H7 (cell line): ENCODE results near the gene FAM120B. TPM values are rescaled to one million over a fixed set of nuclear protein-coding genes. Genes with fewer than 3 reads are reported as not detected.

ENCODE experiments used
- DNase-seq: peaks from one replicate; pipeline ENCODE4 v3.0.0; 2012
- H3K27me3 ChIP-seq: 2 replicates; pipeline ENCODE4 v1.6.0; 2011; ENCODE audit warnings: mild to moderate bottlenecking, low read length; ENCODE audit not compliant: control insufficient read depth, insufficient read depth
- H3K36me3 ChIP-seq: replicated peaks from 2 replicates; pipeline ENCODE4 v1.5.1; 2011; ENCODE audit warnings: low read length; ENCODE audit not compliant: control insufficient read depth, insufficient read depth
- H3K4me3 ChIP-seq: 2 replicates; pipeline ENCODE4 v1.5.1; 2011; ENCODE audit warnings: low read depth, mild to moderate bottlenecking, control low read depth, low read length, moderate library complexity; ENCODE audit not compliant: insufficient read depth
- total RNA-seq: library from RNA; depleted of rRNA; stranded (reverse); fragments of >200 nt; shearing (Covaris generic); gene quantifications from 2 replicates; pipeline ENCODE4 v1.2.3, GENCODE V29; 2014

Gene FAM120B
- total RNA-seq, 1 experiment from 2014 or later, result 7.2 TPM

DNA sequence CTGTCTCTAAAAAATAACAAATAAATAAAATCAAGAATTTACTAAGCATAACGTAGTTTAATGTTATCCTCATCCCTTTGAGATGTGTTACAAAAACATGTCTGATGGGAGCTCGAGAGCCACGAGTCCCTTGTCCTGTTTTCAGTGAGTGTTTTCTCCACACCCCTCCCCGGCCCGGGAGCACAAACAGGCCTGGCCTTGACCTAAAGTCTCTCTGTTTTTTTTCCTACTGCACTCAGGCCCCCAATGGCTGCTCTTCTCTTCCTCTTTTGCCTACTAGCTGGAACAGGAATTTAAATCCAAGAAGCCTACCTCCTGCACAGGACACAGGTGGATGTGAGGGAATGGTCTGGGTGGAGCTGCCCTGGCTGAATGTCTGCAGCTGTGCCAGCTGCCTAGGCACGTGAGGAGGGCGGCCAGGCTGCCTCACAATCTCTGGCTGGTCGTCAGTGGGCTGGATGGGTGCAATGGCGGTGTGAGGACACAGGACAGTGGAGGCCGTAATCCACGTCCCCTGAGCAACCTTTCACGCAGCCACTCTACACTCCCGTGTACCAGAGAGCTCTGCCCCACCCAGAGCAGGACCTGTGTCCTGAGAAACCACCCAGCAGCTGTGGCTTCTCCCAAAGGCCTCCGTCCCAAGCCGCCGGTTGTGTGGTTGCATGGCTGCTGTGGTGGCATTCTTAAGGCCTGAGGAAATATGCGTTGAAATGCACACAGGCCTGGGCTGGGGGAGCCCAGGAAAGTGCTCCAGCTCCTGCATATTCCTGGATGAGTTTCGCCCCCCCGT, 117.5 kb downstream of the FAM120B start:
- DNase-seq, result no peak
- Histone ChIP-seq H3K36me3 (no peaks in the 10 kb centered on the region), H3K4me3 (no peak overlapping the region), H3K27me3 (no peaks in the 10 kb centered on the region)

- H3K27me3 ChIP-seq, result no peaks in the 10 kb centered on the region
- H3K36me3 ChIP-seq, result no peaks in the 10 kb centered on the region
- no peak for DNase-seq
- no peak overlapping the region for H3K4me3 ChIP-seq
Observed at GRCh38 chr6:170424604-170425126, 118.1 kb downstream of the FAM120B start.

- Histone ChIP-seq H3K4me3 (no peak overlapping the region), H3K27me3 (no peaks in the 10 kb centered on the region), H3K36me3 (no peaks in the 10 kb centered on the region)
- DNase-seq, result peak; percentile 80
Observed at GRCh38 chr6:170429450-170429849, 122.9 kb downstream of the FAM120B start.

DNA sequence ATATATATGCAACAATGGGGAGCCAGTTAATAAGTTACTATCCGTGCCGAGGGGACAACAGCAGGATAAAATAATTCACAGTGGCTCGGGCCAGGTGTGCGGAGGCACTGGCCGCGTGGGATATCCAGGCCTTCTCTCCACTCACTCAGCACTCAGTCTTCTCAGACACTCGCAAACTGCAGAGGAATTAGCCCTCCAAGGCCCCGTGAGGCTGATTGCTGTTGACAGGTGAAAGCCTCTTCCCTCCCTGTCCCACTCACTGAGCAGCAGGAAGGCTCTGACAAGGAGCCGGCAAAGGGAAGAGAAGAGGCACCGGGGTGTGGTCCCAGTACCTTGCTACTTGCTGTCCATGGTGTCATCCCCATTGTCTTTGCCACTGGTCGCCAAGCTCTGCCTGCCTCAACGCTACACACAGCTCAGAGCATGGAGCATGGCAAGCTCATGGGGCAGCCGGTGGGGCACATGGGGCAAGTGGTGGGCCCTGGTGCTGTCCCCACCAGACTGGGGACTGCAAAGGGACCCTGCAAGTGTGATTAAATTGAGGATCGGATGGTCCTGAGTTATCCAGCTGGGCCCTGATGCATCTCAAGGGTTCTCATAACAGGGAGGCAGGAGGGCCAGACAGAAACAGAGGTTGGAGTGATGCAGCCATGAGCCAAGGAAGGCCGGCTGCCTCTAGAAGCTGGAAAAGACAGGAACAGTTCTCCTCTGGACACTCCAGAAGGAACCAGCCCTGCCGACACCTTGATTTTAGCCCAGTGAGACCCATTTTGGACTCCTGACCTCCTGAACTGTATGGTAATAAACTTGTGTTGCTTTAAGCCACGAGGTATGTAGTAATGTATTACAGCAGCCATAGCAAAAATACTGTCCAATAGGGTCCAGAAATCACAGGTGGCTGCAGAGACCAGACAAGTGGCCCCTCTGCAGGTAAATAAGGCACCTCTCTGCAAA, 126.9 kb downstream of the FAM120B start:
- DNase-seq, result peak; percentile 21
- no peaks in the 10 kb centered on the region for H3K36me3 ChIP-seq
- H3K27me3 ChIP-seq, result no peaks in the 10 kb centered on the region
- no peak overlapping the region for H3K4me3 ChIP-seq

- no peak overlapping the region for H3K4me3 ChIP-seq
- DNase-seq, result peak; percentile 73
- H3K36me3 ChIP-seq, result no peaks in the 10 kb centered on the region
- no peaks in the 10 kb centered on the region for H3K27me3 ChIP-seq
Observed at GRCh38 chr6:170434117-170434820, 127.7 kb downstream of the FAM120B start.

- Histone ChIP-seq H3K4me3 (no peak overlapping the region), H3K36me3 (no peaks in the 10 kb centered on the region), H3K27me3 (no peaks in the 10 kb centered on the region)
- peak; percentile 53 for DNase-seq
Observed at GRCh38 chr6:170434821-170435155, 128.2 kb downstream of the FAM120B start.

- no peaks in the 10 kb centered on the region for H3K36me3 ChIP-seq
- peak; percentile 16 for DNase-seq
- H3K27me3 ChIP-seq, result no peaks in the 10 kb centered on the region
- no peak overlapping the region for H3K4me3 ChIP-seq
Observed at GRCh38 chr6:170435766-170436165, 129.2 kb downstream of the FAM120B start.

- no peaks in the 10 kb centered on the region for H3K36me3 ChIP-seq
- H3K4me3 ChIP-seq, result no peak overlapping the region
- DNase-seq, result no peak
- no peaks in the 10 kb centered on the region for H3K27me3 ChIP-seq
Observed at GRCh38 chr6:170436209-170436809, 129.8 kb downstream of the FAM120B start.

DNA sequence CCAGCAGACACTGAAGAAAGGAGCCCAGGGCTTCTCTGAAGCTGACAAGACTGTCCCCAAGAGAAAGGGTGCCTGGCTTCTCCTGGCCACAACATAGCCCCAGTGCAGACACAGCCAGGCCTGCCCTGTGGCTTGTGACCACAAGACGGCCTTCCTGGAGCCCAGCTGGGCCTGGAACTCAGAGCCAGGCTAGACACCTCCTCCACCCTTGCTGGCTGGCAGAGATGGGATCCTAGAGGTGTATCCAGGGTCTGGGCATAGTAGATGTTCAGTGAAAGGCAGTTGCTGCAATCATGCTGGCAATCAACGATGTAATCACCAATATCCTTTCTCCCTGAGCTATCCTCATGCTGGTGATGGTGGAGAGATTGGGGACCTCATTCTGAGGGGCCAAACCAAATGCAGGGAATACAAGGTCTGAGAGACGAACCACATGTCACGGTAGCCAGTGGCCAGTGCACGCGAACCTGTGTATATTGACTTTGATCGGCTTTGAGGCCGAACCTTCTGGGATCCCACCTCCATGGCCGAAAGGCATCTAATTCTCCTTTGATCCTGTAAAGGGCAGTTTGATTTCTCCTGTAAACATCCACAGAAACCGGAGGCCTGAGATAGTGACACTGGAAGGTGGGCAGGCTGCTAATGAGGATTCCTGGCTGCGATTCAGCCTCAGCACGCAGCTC, 131.3 kb downstream of the FAM120B start:
- Histone ChIP-seq H3K36me3 (no peaks in the 10 kb centered on the region), H3K4me3 (no peak overlapping the region), H3K27me3 (no peaks in the 10 kb centered on the region)
- no peak for DNase-seq

GRCh38 chr6:170438402-170438753, 131.8 kb downstream of the FAM120B start:
- Histone ChIP-seq H3K36me3 (no peaks in the 10 kb centered on the region), H3K4me3 (no peak overlapping the region), H3K27me3 (no peaks in the 10 kb centered on the region)
- peak; percentile 89 for DNase-seq

DNA sequence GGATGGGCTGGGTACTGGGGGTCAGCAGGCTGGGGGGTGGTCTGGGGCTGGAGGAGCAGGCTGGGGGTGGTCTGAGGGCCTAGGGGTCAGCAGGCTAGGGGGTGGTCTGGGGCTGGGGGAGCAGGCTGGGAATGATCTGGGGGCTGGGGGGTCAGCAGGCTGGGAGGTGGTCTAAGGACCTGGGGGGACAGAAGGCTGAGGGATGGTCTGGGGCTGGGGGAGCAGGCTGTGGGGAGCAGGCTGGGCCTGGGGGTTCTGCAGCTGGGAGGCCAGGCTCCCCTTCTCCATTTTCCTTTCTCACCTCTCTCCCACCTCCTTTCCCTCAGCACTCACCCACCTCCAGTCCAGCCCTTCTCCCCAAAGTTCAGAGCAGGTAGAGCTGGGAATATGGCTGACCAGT, 132.3 kb downstream of the FAM120B start:
- Histone ChIP-seq H3K36me3 (no peaks in the 10 kb centered on the region), H3K27me3 (no peaks in the 10 kb centered on the region), H3K4me3 (no peak overlapping the region)

DNA sequence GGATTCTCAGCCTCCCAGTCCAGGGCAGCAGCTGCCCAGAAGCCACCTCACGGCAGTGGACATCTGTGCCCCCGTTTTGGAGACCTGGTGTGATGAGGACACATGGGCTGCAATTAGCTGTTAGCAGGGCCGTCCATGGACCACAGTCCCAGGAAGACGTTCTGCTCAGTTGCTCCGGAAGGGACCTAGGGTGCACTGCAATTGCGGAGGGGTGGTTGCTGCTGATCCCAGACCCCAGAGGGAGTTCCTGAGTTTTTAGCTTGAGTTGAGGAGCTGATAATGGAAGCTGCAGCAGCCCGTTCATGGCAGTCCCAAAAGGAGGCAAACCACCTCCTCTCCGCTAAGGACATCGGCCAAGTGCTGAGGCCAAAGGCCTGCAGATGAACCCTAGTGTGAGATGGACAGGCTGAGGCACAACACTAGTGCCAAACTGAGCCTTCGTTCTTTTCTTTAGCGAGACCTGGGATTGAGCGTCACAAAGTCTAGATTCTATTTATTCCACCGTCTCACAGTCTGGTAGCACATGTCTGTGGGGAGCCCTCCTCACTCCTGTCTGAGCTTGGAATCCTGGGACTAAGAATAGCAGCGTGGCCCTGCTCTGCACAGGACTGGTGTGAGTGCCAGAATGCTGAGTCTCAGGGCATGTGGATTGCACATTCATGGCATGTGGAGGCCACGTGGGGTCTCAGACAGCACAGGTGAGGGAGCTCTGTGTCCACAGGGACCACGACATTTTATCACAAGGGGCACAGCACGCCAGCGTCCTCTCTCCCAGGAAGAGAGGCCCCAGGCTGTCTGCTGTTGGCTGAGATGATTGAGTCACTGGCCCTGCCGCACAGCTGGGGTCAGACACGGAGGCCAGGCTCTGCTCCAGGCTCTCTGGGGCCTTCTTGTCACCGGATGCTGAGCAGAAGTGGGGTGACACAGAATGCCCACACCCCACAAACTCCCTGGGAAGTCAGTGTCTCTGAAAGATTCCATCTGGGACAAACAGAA, 133.1 kb downstream of the FAM120B start:
- Histone ChIP-seq H3K4me3 (no peak overlapping the region), H3K27me3 (no peaks in the 10 kb centered on the region), H3K36me3 (no peaks in the 10 kb centered on the region)
- DNase-seq, result peak; percentile 35

More for the DNA sequence above, 132.3 kb downstream of the FAM120B start:
- DNase-seq, result no peak

DNA sequence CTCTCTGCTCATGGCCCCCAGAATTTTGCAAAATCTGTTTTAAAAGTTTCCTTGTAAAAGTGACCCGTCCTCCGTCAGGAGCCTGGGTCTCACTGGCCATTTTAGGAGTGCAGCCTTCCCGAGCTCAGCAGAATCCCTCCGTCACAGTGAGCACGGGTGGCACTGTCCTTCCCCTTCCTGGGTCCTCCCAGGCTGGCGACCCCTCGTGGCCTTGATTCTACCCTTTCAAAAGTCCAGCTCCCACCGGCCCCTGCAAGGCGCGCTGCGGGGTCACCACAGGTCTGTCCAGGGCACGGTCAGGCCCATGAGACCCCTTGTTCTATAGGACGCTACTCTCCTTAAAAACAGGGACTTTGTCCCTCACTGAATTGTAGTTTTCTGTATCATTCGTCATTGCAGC, 133.9 kb downstream of the FAM120B start:
- Histone ChIP-seq H3K36me3 (no peaks in the 10 kb centered on the region), H3K27me3 (no peaks in the 10 kb centered on the region), H3K4me3 (no peak overlapping the region)
- DNase-seq, result peak; percentile 50
